ENCODE results near the gene TSPAN3.

Gene TSPAN3

GRCh38 chr15:77032647-77033416 lies 38.1 kb downstream of the TSPAN3 start:
- DNase-seq: no peak

GRCh38 chr15:77032052-77032646 lies 38.8 kb downstream of the TSPAN3 start:
- DNase-seq: no peak

GRCh38 chr15:77031376-77032050 lies 39.4 kb downstream of the TSPAN3 start:
- no peak for DNase-seq

GRCh38 chr15:77030928-77031375 lies 40.0 kb downstream of the TSPAN3 start:
- DNase-seq: no peak

- no peak for DNase-seq
Observed at GRCh38 chr15:77030048-77030927, 40.6 kb downstream of the TSPAN3 start.

GRCh38 chr15:77029166-77030047 lies 41.5 kb downstream of the TSPAN3 start:
- DNase-seq: no peak

GRCh38 chr15:77028451-77029165 lies 42.3 kb downstream of the TSPAN3 start:
- no peak for DNase-seq

- DNase-seq: no peak
Observed at GRCh38 chr15:77027697-77028450, 43.0 kb downstream of the TSPAN3 start.

- no peak for DNase-seq
Observed at GRCh38 chr15:77027111-77027696, 43.7 kb downstream of the TSPAN3 start.

GRCh38 chr15:77026501-77027110 lies 44.3 kb downstream of the TSPAN3 start:
- no peak for DNase-seq

- no peak for DNase-seq
Observed at GRCh38 chr15:77025941-77026411, 44.9 kb downstream of the TSPAN3 start.

- DNase-seq: no peak
Observed at GRCh38 chr15:77025083-77025901, 45.6 kb downstream of the TSPAN3 start.

GRCh38 chr15:77024273-77025082 lies 46.4 kb downstream of the TSPAN3 start:
- peak; percentile 53 for DNase-seq

GRCh38 chr15:77023576-77024272 lies 47.2 kb downstream of the TSPAN3 start:
- DNase-seq: no peak

GRCh38 chr15:77022646-77023575 lies 48.0 kb downstream of the TSPAN3 start:
- no peak for DNase-seq
